GM19240 (cell line): ENCODE results near the gene POLR2F.

ENCODE experiments used
- DNase-seq: peaks from one replicate; pipeline ENCODE4 v3.0.0; 2011; ENCODE audit warnings: low spot score; ENCODE audit not compliant: insufficient read length

Gene POLR2F

GRCh38 chr22:37981282-37982011 lies 27.9 kb downstream of the POLR2F start:
- no peak for DNase-seq

- no peak for DNase-seq
Observed at GRCh38 chr22:37982151-37982785, 28.8 kb downstream of the POLR2F start.

- DNase-seq, result no peak
Observed at GRCh38 chr22:37982938-37983859, 29.7 kb downstream of the POLR2F start.

- DNase-seq, result no peak
Observed at GRCh38 chr22:37983860-37984791, 30.6 kb downstream of the POLR2F start, which contains the start of gene SOX10. TSS of gene SOX10 (minus strand) at chr22:37984555. CDS start at chr22:37983784, 771 bp downstream.

GRCh38 chr22:37985050-37985585 lies 31.6 kb downstream of the POLR2F start:
- DNase-seq, result no peak

- no peak for DNase-seq
Observed at GRCh38 chr22:37985751-37986281, 32.3 kb downstream of the POLR2F start.

GRCh38 chr22:37986371-37986770 lies 32.9 kb downstream of the POLR2F start:
- no peak for DNase-seq

- no peak for DNase-seq
Observed at GRCh38 chr22:37989146-37990045, 35.9 kb downstream of the POLR2F start.

GRCh38 chr22:37990301-37990700 lies 36.8 kb downstream of the POLR2F start:
- DNase-seq, result no peak

- no peak for DNase-seq
Observed at GRCh38 chr22:37990862-37991261, 37.4 kb downstream of the POLR2F start.

GRCh38 chr22:37991731-37992442 lies 38.4 kb downstream of the POLR2F start:
- no peak for DNase-seq

- DNase-seq, result no peak
Observed at GRCh38 chr22:37994049-37994448, 40.5 kb downstream of the POLR2F start.

GRCh38 chr22:37994982-37995381 lies 41.5 kb downstream of the POLR2F start:
- no peak for DNase-seq

- no peak for DNase-seq
Observed at GRCh38 chr22:37995460-37995859, 42.0 kb downstream of the POLR2F start.

GRCh38 chr22:37996079-37996478 lies 42.6 kb downstream of the POLR2F start:
- DNase-seq, result no peak

GRCh38 chr22:37996515-37997246 lies 43.2 kb downstream of the POLR2F start:
- DNase-seq, result no peak

- DNase-seq, result no peak
Observed at GRCh38 chr22:37998543-37998942, 45.0 kb downstream of the POLR2F start.

GRCh38 chr22:37999236-37999635 lies 45.7 kb downstream of the POLR2F start:
- DNase-seq, result no peak
